22Rv1 (cell line): Measurements from ENCODE around the gene CNNM4.
A peak's percentile ranks its signal among the peaks of the same experiment; 100 is the strongest.

Source experiments
- H3K27ac ChIP-seq: fragments of 450-650 bp; 2 replicates; pipeline ENCODE4 v1.5.1; 2017
- ZFX ChIP-seq: fragments of 450-650 bp; IDR thresholded peaks from 2 replicates; pipeline ENCODE4 v1.6.1; 2017; ENCODE audit warnings: antibody characterized with exemption, borderline replicate concordance
- TF ChIP-seq, protein P1 (sequence below): fragments of 450-650 bp; IDR thresholded peaks from 2 replicates; pipeline ENCODE4 v1.5.1; 2017; ENCODE audit warnings: mild to moderate bottlenecking

Gene CNNM4

DNA sequence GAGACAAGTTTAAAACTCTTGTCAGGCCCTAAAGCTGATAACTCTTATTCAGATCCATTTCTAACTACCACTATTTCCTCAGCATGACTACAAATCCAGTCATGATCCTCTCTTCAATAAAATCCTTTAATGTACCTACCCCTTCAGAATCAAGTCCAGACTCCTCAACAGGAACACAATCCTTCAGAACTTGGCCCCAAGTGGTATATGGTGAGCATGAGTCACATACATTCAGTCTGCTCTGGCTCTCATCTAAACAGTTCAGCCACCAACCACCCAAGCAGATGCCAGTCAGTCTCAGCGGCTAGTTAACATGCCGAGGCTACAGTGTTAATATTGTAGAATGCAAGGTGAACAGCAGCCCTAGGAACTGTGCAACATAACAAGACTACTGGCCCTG, 30.5 kb upstream of the CNNM4 start:
- no peak for TF ChIP-seq ZFX
- TF ChIP-seq, protein P1, sequence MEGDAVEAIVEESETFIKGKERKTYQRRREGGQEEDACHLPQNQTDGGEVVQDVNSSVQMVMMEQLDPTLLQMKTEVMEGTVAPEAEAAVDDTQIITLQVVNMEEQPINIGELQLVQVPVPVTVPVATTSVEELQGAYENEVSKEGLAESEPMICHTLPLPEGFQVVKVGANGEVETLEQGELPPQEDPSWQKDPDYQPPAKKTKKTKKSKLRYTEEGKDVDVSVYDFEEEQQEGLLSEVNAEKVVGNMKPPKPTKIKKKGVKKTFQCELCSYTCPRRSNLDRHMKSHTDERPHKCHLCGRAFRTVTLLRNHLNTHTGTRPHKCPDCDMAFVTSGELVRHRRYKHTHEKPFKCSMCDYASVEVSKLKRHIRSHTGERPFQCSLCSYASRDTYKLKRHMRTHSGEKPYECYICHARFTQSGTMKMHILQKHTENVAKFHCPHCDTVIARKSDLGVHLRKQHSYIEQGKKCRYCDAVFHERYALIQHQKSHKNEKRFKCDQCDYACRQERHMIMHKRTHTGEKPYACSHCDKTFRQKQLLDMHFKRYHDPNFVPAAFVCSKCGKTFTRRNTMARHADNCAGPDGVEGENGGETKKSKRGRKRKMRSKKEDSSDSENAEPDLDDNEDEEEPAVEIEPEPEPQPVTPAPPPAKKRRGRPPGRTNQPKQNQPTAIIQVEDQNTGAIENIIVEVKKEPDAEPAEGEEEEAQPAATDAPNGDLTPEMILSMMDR, result no peak
- no peak overlapping the region for H3K27ac ChIP-seq

DNA sequence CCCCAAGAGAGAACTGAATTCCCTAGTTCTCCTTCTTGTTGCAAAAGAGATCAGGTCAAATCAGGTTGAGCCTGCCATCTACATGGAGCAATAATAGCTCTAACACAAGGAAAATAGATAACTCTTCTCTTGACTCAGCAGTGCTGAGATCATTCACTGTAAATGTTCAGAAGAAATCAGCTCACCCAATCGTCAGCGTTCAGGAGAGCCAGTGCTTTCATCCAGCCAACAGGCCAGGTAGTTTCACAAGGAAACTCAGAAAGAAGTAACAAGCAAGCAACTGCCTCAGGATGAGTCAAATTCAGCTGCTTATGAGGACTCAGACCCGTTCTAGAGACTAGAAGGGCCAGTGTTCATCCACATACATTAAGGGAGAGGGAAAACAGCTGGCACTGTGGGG, 26.8 kb upstream of the CNNM4 start:
- TF ChIP-seq ZFX, result no peak
- TF ChIP-seq, protein P1, result no peak
- H3K27ac ChIP-seq, result no peak overlapping the region; the same call in 1 of the 2 replicates

DNA sequence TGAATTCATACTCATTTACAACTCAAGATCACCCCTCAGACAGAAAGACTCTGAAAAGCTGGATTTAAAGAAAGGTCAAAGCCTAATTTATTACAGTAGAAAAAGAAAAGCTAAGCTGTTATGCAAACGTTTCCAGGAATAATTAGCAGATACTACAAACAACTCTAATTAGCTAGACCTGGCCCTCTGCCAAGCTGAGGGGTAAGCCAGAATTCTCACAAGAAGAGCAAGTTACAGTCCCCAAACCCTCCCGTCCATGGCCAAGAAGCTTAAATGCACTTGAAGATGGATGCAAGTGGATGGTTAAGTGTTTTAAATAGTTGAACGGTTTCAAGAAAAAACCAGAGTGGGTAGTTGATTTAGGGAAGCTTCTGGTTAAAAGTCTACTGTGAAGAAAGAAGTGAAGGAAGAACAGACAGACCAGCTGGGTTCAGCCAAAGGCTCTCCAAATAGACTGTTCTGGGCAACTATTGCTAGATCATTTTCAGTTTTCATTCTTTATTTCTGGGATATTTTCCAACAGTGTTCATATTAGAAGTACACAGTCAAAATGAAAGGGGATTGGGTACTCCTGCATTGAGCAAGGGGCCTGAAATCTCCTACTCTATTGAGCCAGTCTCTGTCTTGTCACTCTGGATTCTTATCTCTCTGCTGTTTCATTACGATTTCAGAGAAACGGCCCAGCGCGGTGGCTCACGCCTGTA, 25.7 kb upstream of the CNNM4 start:
- TF ChIP-seq ZFX, result no peak
- TF ChIP-seq, protein P1, result no peak
- H3K27ac ChIP-seq, result no peak overlapping the region; the same call in 1 of the 2 replicates

GRCh38 chr2:96737251-96737650, 23.5 kb upstream of the CNNM4 start:
- H3K27ac ChIP-seq, result no peak overlapping the region
- TF ChIP-seq ZFX, result no peak
- TF ChIP-seq, protein P1, result no peak

DNA sequence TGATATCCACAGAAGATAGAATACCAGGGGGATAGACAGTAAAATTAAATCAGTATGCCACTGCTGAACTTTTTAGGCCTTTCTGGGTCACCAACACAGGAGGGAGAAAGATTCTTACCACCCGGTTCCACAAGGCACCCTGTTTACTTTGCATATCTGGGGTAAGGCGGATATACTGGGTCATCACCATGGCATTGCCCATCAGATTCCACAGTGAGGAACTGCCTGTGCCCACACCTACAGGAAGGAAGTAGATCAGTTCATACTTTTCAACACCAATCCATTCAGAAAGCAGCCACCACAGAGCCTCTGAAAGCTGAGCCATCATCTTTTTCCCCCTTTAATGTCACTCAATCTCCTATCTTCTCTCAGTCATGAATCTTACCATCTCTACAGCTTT, 22.9 kb upstream of the CNNM4 start:
- no peak overlapping the region for H3K27ac ChIP-seq
- TF ChIP-seq, protein P1, result no peak
- TF ChIP-seq ZFX, result no peak

DNA sequence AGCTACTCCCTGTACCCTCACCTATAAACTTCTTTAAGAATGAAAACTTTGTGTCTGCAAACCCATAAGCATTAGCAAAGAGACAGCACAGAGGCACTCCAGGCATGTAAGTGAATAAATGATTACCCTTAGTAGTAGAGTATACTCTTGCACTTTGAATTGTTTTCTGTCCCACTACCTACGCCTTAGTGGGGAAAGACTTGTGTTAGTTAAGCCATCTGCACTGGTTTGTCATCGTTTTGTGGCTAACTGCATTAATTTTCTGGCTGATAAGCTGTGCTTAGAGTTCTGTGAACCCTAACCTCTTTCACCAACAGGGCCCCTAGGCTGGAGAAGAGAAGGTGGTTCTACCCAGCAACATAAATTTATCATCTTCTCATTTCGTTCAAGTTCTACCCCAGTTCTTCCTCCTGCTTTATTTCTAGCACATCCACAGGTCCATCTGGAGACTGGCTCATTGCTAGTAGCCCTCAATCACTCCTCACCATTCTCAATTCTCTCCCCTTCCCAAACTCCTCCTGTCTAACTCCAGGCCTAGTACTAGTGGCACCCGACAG, 21.5 kb upstream of the CNNM4 start:
- TF ChIP-seq ZFX, result no peak
- TF ChIP-seq, protein P1, result no peak

DNA sequence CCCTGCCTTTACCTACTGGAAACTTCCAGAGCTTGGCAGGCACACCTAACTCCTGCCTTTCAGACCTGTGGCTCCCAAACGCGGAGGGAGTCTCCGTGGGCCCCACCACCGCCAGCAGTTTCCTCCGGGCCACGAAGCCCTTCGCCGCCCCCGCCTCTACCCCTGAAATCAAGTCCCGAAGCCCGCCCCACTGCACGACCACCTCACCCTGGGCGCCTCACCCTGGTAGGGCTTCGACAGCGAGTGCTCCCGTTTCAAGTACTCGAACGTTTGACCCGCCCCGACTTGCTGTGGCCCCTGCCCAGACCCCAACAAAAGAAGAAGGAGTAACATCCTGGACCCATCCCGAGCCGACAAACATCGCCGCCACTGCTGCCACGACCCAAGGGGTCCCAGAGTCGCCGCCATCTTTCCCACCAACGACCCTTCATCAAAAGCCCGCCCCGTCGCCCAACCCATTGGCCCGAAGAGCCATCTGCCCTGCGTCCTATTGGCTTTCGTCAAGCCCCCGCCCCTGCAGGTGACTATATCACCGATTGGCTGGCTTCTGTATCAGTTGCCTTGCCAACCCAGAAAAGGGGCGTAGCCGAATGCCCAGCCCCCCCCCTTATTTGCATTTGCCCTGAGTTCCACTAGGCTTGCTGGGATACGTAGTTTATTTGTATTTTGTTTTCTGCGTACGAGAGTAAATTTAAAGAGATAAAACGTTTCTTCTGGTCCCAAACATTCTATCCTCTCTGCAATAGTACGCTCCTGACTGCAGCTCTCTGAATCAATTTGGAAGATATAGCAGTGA, 20.9 kb upstream of the CNNM4 start, which contains the start of gene LMAN2L:
Gene LMAN2L (minus strand): TSS at position 432 of the 796 bp plus-strand sequence. CDS start 24 bp downstream, at position 408.
- TF ChIP-seq, protein P1, result peak; percentile 24; the same call in 1 of the 2 replicates
- TF ChIP-seq ZFX, result no peak
- H3K27ac ChIP-seq, result peak within 1 kb of the TSS; percentile 56

More for the DNA sequence above, 21.5 kb upstream of the CNNM4 start:
- H3K27ac ChIP-seq, result peak overlapping the region; percentile 56
